Midbrain (tissue), 1 donor: ENCODE results near the gene ROBO2.
"Not testable (repeated sequence)": the region's sequence is repeated elsewhere in the genome, so short reads cannot be mapped to it uniquely, and the experiment has no call there.

Source experiments
- DNase-seq: peaks from one replicate; lab custom pipeline; 2025; lab: John Stamatoyannopoulos, UW

Gene ROBO2

GRCh38 chr3:77338195-77338594, 298.3 kb downstream of the ROBO2 start:
- DNase-seq: no peak

GRCh38 chr3:77342027-77342426, 302.1 kb downstream of the ROBO2 start:
- no peak for DNase-seq

GRCh38 chr3:77342688-77343087, 302.8 kb downstream of the ROBO2 start:
- DNase-seq: no peak

GRCh38 chr3:77345009-77345408, 305.1 kb downstream of the ROBO2 start:
- no peak for DNase-seq

- DNase-seq: no peak
These were observed 308.5 kb downstream of the ROBO2 start for GRCh38 chr3:77348244-77348855.

- no peak for DNase-seq
These were observed 315.1 kb downstream of the ROBO2 start for GRCh38 chr3:77354958-77355357.

- DNase-seq: no peak
These were observed 323.0 kb downstream of the ROBO2 start for GRCh38 chr3:77362936-77363335.

- DNase-seq: no peak
These were observed 325.3 kb downstream of the ROBO2 start for GRCh38 chr3:77365152-77365551.

- DNase-seq: no peak
These were observed 330.5 kb downstream of the ROBO2 start for GRCh38 chr3:77370413-77370812.

- DNase-seq: no peak
These were observed 332.1 kb downstream of the ROBO2 start for GRCh38 chr3:77372018-77372417.

GRCh38 chr3:77372634-77373346, 332.9 kb downstream of the ROBO2 start:
- no peak for DNase-seq

GRCh38 chr3:77373619-77374018, 333.7 kb downstream of the ROBO2 start:
- no peak for DNase-seq

- no peak for DNase-seq
These were observed 336.6 kb downstream of the ROBO2 start for GRCh38 chr3:77376511-77376910.

GRCh38 chr3:77377717-77378116, 337.8 kb downstream of the ROBO2 start:
- no peak for DNase-seq

- no peak for DNase-seq
These were observed 340.2 kb downstream of the ROBO2 start for GRCh38 chr3:77380136-77380535.

- DNase-seq: no peak
These were observed 341.5 kb downstream of the ROBO2 start for GRCh38 chr3:77381431-77381830.

- no peak for DNase-seq
These were observed 352.3 kb downstream of the ROBO2 start for GRCh38 chr3:77392181-77392580.

- DNase-seq: no peak
These were observed 354.1 kb downstream of the ROBO2 start for GRCh38 chr3:77394046-77394445.

GRCh38 chr3:77404871-77405270, 365.0 kb downstream of the ROBO2 start:
- DNase-seq: no peak

GRCh38 chr3:77407441-77407840, 367.5 kb downstream of the ROBO2 start:
- no peak for DNase-seq

- DNase-seq: not testable (repeated sequence)
These were observed 370.4 kb downstream of the ROBO2 start for GRCh38 chr3:77410334-77410733.

GRCh38 chr3:77411334-77411733, 371.4 kb downstream of the ROBO2 start:
- DNase-seq: no peak

- DNase-seq: no peak
These were observed 372.1 kb downstream of the ROBO2 start for GRCh38 chr3:77412021-77412438.

GRCh38 chr3:77412584-77412983, 372.7 kb downstream of the ROBO2 start:
- no peak for DNase-seq
